Prostate gland (tissue), 2 donors: ENCODE measurements around the gene FTSJ3. TPM values are rescaled to one million over a fixed set of nuclear protein-coding genes. Genes with fewer than 3 reads are reported as not detected.
A peak's percentile ranks its signal among the peaks of the same experiment; 100 is the strongest.

Experiments used
- DNase-seq: peaks from one replicate; pipeline ENCODE4 v3.0.0-alpha.2; 2019; ENCODE audit warnings: low spot score
- H3K27ac ChIP-seq, 2 donors: fragments of 200-600 bp; sonication (generic); 2 replicates each; pipeline ENCODE4 v1.5.1; 2017 to 2019
- H3K27me3 ChIP-seq: fragments of 200-600 bp; sonication (generic); replicated peaks from 2 replicates; pipeline ENCODE4 v1.5.1; 2019; ENCODE audit not compliant: insufficient read depth
- H3K36me3 ChIP-seq, 2 donors: fragments of 200-600 bp; sonication (generic); 1 replicate in 1 of 2; 2 replicates in 1 of 2; pipeline versions ENCODE4 v1.5.1 to v1.8.1; 2017 to 2019
- H3K4me1 ChIP-seq: fragments of 200-600 bp; sonication (generic); replicated peaks from 2 replicates; pipeline ENCODE4 v1.5.1; 2019
- H3K4me3 ChIP-seq, 2 donors: fragments of 200-600 bp; sonication (generic); 2 replicates each; pipeline ENCODE4 v1.5.1; 2017 to 2019
- H3K9me3 ChIP-seq: fragments of 200-600 bp; sonication (generic); 2 replicates; pipeline ENCODE4 v1.5.1; 2017
- CTCF ChIP-seq, 4 experiments: fragments of 200-600 bp in 2 of 4; fragments of 450-650 bp in 2 of 4; sonication (generic) in 2 of 4; IDR thresholded peaks; 1 replicate in 3 of 4; 2 replicates in 1 of 4; pipeline ENCODE4 v1.5.1; 2016 to 2019; ENCODE audit warnings: antibody characterized with exemption in 4 of 4, mild to moderate bottlenecking in 2 of 4, moderate library complexity in 2 of 4
- POLR2A ChIP-seq: fragments of 450-650 bp; IDR thresholded peaks from one replicate; pipeline ENCODE4 v1.6.1; 2016; ENCODE audit warnings: antibody characterized with exemption, mild to moderate bottlenecking
- POLR2AphosphoS5 ChIP-seq: sonication (generic); formaldehyde crosslinking; IDR thresholded peaks from one replicate; pipeline ENCODE4 v1.6.1; 2017; ENCODE audit warnings: antibody characterized with exemption
- WGBS: methylation state at CpG from one replicate; pipeline ENCODE4 v1.1.5; 2018; 5-methylcytosine and 5-hydroxymethylcytosine counted together
- intact Hi-C: fragments of 100-400 bp; cut with DNase I; formaldehyde crosslinking; loops from one replicate; pipeline ENCODE4 v1.14.2; 2022
- total RNA-seq, 2 donors: library from RNA; depleted of rRNA; stranded (reverse); fragments of >200 nt; gene quantifications; one replicate each; pipeline ENCODE4 v1.1.0, GENCODE V29; 2016

FTSJ3 gene
- total RNA-seq, 2 donors from 2014 or later, result 29.4 to 46.6 TPM

- Histone ChIP-seq H3K4me1 (no peaks in the 10 kb centered on the region), H3K27ac (no peak overlapping the region), H3K27me3 (no peaks in the 10 kb centered on the region), H3K4me3 (no peak overlapping the region), H3K36me3 (no peaks in the 10 kb centered on the region), H3K9me3 (no peaks in the 10 kb centered on the region)
- no peak for TF ChIP-seq CTCF (IDR thresholded peaks at IDR 0.05)
- TF ChIP-seq POLR2A, result no peak
- TF ChIP-seq POLR2AphosphoS5, result no peak
- intact Hi-C loops, result no loop called here
- WGBS, result 89% methylated on average over 9 of the region's 9 CpGs
- DNase-seq, result no peak
Observed at GRCh38 chr17:63850401-63850800, 22.9 kb upstream of the FTSJ3 start.

- Histone ChIP-seq H3K9me3 (no peaks in the 10 kb centered on the region), H3K36me3 (no peaks in the 10 kb centered on the region), H3K27ac (peak overlapping the region in 1 of 2 donors; percentile 36), H3K27me3 (no peaks in the 10 kb centered on the region), H3K4me1 (no peaks in the 10 kb centered on the region), H3K4me3 (peak overlapping the region; percentile 10 to 23)
- DNase-seq, result peak; percentile 80
- peak; percentile 48 to 83 (median 70) for TF ChIP-seq CTCF (IDR thresholded peaks at IDR 0.05)
- no peak for TF ChIP-seq POLR2A
- TF ChIP-seq POLR2AphosphoS5, result peak; percentile 73
- 18% methylated on average over 81 of the region's 82 CpGs for WGBS
- intact Hi-C loops, result loop anchor here (5.0 kb wide), 1 partner anchor 227 kb away; the partner anchor contains the start of gene MAP3K3
Observed at GRCh38 chr17:63848834-63849689, 21.6 kb upstream of the FTSJ3 start.

- H3K27me3 ChIP-seq, result no peaks in the 10 kb centered on the region
- 76% methylated on average over 3 of the region's 3 CpGs for WGBS
- no peak for DNase-seq
- intact Hi-C loops, result loop anchor here (5.0 kb wide), 1 partner anchor 225 kb away; the partner anchor contains the start of gene MAP3K3
- H3K27ac ChIP-seq, result no peak overlapping the region
- H3K4me3 ChIP-seq, result no peak overlapping the region
- H3K4me1 ChIP-seq, result no peaks in the 10 kb centered on the region
- TF ChIP-seq CTCF (IDR thresholded peaks at IDR 0.05), result no peak
- no peak for TF ChIP-seq POLR2AphosphoS5
- TF ChIP-seq POLR2A, result no peak
- no peaks in the 10 kb centered on the region for H3K36me3 ChIP-seq
- no peaks in the 10 kb centered on the region for H3K9me3 ChIP-seq
Observed at GRCh38 chr17:63847525-63848249, 20.2 kb upstream of the FTSJ3 start.

GRCh38 chr17:63845509-63845908 is 18.0 kb upstream of the FTSJ3 start:
- intact Hi-C loops, result loop anchor here (5.0 kb wide), 1 partner anchor 223 kb away; the partner anchor contains the start of gene MAP3K3
- Histone ChIP-seq H3K4me3 (no peak overlapping the region), H3K9me3 (no peaks in the 10 kb centered on the region), H3K27me3 (no peaks in the 10 kb centered on the region), H3K36me3 (no peaks in the 10 kb centered on the region), H3K27ac (no peak overlapping the region), H3K4me1 (peaks cover 9% of the 10 kb centered on the region)
- no peak for DNase-seq
- no peak for TF ChIP-seq POLR2A
- TF ChIP-seq CTCF (IDR thresholded peaks at IDR 0.05), result no peak
- TF ChIP-seq POLR2AphosphoS5, result no peak
- WGBS, result 33% methylated on average over 1 of the region's 1 CpG
